Inflammatory macrophage (primary cell): Measurements from ENCODE around the gene CALHM2.

Source experiments
- DNase-seq, 2 donors: peaks; one replicate each; pipeline ENCODE4 v3.0.0-alpha.2; 2020 to 2022

CALHM2 gene

GRCh38 chr10:103416436-103417147 is 35.6 kb downstream of the CALHM2 start:
- DNase-seq: peak; percentile 72 to 75

- no peak for DNase-seq
Measured at GRCh38 chr10:103415581-103415980, 36.6 kb downstream of the CALHM2 start.

- DNase-seq: no peak
Measured at GRCh38 chr10:103413564-103413963, 38.6 kb downstream of the CALHM2 start.

DNA sequence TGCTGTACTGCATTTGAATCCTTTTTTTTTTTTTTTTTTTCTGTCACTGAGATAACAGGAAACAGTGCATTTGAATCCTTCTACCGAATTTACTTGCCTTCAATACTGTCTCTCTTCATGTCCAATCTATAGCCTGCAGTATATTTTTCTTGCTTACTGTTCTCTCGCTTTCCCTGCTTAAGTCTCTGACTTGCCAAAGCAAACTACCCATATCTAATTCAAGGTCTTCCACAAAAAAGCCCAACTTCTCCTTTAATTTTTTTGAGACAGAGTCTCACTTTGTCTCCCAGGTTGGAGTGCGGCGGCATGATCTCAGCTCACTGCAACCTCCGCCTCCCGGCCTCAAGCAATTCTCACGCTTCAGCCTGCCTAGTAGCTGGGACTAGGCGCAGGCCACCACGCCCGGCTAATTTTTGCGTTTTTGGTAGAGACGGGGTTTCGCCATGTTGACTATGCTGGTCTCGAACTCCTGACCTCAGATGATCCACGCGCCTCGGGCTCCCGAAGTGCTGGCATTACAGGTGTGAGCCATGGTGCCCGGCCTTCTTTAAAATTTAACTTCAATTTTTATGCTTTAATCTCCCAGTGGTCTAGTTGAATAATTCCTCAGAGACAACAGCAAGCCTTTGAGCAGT is 54.9 kb downstream of the CALHM2 start:
- no peak for DNase-seq

- DNase-seq: no peak
Measured at GRCh38 chr10:103396789-103397087, 55.4 kb downstream of the CALHM2 start.
